Coronary artery (tissue), 2 donors: ENCODE measurements around the gene CUX1.

Experiments
- DNase-seq: peaks from one replicate; pipeline ENCODE4 v3.0.0-alpha.2; 2017; ENCODE audit warnings: low spot score
- H3K27ac ChIP-seq, 2 donors: fragments of 200-600 bp; sonication (generic); one replicate each; pipeline ENCODE4 v1.5.1; 2016 to 2019
- H3K4me3 ChIP-seq: fragments of 200-600 bp; sonication (generic); 2 replicates; pipeline ENCODE4 v1.5.1; 2016; ENCODE audit warnings: mild to moderate bottlenecking, moderate library complexity
- CTCF ChIP-seq: fragments of 200-600 bp; sonication (generic); IDR thresholded peaks from one replicate; pipeline ENCODE4 v1.5.1; 2019; ENCODE audit warnings: antibody characterized with exemption

Gene CUX1

GRCh38 chr7:102146122-102146521 is 328.7 kb downstream of the CUX1 start:
- TF ChIP-seq CTCF = no peak
- H3K27ac ChIP-seq = no peak overlapping the region
- H3K4me3 ChIP-seq = no peak overlapping the region
- DNase-seq = no peak

GRCh38 chr7:102147008-102147407 is 329.6 kb downstream of the CUX1 start:
- Histone ChIP-seq H3K4me3 (no peak overlapping the region), H3K27ac (no peak overlapping the region)
- DNase-seq = no peak
- no peak for TF ChIP-seq CTCF

GRCh38 chr7:102148799-102149198 is 331.4 kb downstream of the CUX1 start:
- no peak for TF ChIP-seq CTCF
- DNase-seq = no peak
- Histone ChIP-seq H3K4me3 (no peak overlapping the region), H3K27ac (no peak overlapping the region)

DNA sequence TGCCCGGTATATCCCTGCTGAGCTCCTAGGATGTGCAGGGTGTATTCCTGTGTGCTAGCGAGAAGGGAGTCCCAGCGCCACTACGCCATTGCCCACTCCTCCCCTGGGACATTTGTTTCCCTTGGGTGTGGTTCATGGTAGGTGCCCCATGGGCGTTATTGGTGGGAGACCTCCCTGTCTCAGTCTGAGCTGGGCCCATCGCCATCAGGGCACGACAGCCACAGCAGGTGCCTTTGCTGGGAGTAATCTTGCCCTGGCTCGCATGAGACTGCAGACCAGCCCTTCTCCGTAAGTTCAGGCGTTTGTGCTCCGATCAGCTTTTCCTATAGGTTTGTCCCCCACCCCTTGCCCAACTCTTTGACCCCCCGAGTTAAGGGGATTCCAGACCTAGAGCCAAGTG is 332.0 kb downstream of the CUX1 start:
- no peak for TF ChIP-seq CTCF
- Histone ChIP-seq H3K27ac (no peak overlapping the region), H3K4me3 (no peak overlapping the region)
- DNase-seq = no peak

DNA sequence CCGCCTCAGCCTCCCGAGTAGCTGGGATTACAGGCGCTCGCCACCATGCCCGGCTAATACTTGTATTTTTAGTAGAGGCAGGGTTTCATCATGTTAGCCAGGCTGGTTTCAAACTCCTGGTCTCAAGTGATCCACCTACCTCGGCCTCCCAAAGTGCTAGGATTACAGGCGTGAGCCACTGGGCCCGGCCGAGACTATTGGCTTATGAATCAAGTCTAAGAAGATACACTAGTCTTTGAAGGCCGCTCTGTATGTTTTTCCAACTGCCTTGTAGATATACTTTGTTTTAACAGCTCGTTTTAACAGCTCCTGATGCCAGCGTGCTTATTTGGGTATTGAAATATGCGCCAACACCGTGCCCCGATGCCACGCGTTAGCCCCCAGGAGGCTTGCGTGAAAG is 332.8 kb downstream of the CUX1 start:
- Histone ChIP-seq H3K27ac (no peak overlapping the region), H3K4me3 (no peak overlapping the region)
- TF ChIP-seq CTCF = no peak
- no peak for DNase-seq

DNA sequence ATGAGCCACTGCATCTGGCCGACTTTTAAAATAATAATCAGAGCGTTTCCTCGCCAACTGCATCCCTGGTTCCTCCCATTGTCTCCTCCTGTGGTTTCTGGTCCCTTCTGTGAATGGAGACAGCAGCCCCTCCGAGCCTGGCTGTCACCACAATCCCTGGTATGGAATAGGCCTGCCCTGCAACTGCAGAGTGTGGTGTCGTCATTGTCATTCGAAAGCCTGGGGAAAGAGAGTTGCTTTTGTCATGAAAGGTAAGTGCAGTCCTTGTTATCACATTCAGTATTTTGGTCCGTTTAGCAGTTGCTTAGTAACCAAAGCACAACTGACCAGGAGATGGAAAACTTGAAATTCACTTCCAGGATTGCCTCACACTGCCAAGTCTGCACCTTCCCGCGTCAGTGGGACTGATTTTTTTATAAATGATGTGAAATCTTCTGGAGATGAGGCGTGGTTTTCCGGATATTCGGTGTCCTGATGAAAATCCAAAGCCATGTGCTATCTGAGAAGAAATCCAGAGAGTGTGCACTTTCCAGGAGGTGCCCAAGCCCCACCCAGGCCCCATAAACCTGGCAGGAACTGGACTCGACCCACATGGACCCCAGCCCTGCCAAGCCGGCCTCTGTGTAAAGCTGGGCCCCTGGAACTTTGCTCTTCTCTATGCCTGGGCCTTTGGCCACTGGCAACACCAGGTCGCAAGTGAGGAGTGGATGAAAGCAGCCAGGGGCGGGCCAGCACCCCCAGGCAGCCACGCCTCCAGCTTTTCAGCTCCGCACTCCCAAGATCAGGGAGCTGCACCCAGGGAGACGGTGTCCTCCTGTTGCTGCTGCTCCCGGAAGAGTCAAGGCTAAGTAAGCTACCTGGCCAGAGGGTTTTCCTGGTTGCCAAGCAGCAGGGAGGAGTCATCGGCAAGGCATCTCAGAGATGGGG is 335.5 kb downstream of the CUX1 start:
- no peak for TF ChIP-seq CTCF
- DNase-seq = no peak
- no peak overlapping the region for H3K4me3 ChIP-seq
- H3K27ac ChIP-seq = no peak overlapping the region

GRCh38 chr7:102153599-102153946 is 336.1 kb downstream of the CUX1 start:
- H3K4me3 ChIP-seq = no peak overlapping the region
- no peak for DNase-seq
- TF ChIP-seq CTCF = no peak
- H3K27ac ChIP-seq = no peak overlapping the region
